Activated CD8-positive, alpha-beta memory T cell treated with anti-CD3 and anti-CD28 coated beads, Interleukin-2, amount 50 U/mL, for 48 hours (primary cell): ENCODE data around the gene SBNO2.

Source experiments
- DNase-seq: peaks from one replicate; pipeline ENCODE4 v3.0.0-alpha.2; 2020

SBNO2 gene

GRCh38 chr19:1086613-1087012 lies 87.5 kb downstream of the SBNO2 start:
- no peak for DNase-seq

GRCh38 chr19:1085676-1086442 lies 88.2 kb downstream of the SBNO2 start:
- DNase-seq, result no peak

GRCh38 chr19:1085053-1085658 lies 88.9 kb downstream of the SBNO2 start:
- DNase-seq, result no peak

- DNase-seq, result no peak
Observed at GRCh38 chr19:1084024-1084868, 89.8 kb downstream of the SBNO2 start.

- DNase-seq, result no peak
Observed at GRCh38 chr19:1082928-1083816, 90.9 kb downstream of the SBNO2 start.

GRCh38 chr19:1082165-1082927 lies 91.7 kb downstream of the SBNO2 start:
- peak; percentile 92 for DNase-seq

- DNase-seq, result no peak
Observed at GRCh38 chr19:1081301-1082164, 92.5 kb downstream of the SBNO2 start.

GRCh38 chr19:1080360-1081161 lies 93.5 kb downstream of the SBNO2 start:
- no peak for DNase-seq

GRCh38 chr19:1079566-1080111 lies 94.4 kb downstream of the SBNO2 start:
- peak; percentile 86 for DNase-seq

GRCh38 chr19:1076951-1077350 lies 97.1 kb downstream of the SBNO2 start:
- peak; percentile 90 for DNase-seq

GRCh38 chr19:1076046-1076386 lies 98.1 kb downstream of the SBNO2 start:
- DNase-seq, result no peak

GRCh38 chr19:1074544-1075283 lies 99.4 kb downstream of the SBNO2 start:
- peak; percentile 92 for DNase-seq

- no peak for DNase-seq
Observed at GRCh38 chr19:1073956-1074517, 100.0 kb downstream of the SBNO2 start.

GRCh38 chr19:1073063-1073955 lies 100.8 kb downstream of the SBNO2 start:
- DNase-seq, result no peak

- no peak for DNase-seq
Observed at GRCh38 chr19:1072371-1073015, 101.6 kb downstream of the SBNO2 start.

- DNase-seq, result no peak
Observed at GRCh38 chr19:1070931-1071791, 102.9 kb downstream of the SBNO2 start.
